Fibroblast of lung (primary cell): Measurements from ENCODE around the gene CCDC74A.

Experiments
- EZH2 ChIP-seq: IDR thresholded peaks from 2 replicates; pipeline ENCODE4 v1.5.1; 2012; ENCODE audit warnings: low read length, control low read depth, mild to moderate bottlenecking; ENCODE audit errors: missing control alignments
- TF ChIP-seq, protein P1 (sequence below), 2 donors: IDR thresholded peaks in 1 of 2; conservative IDR thresholded peaks in 1 of 2; 1 replicate in 1 of 2; 2 replicates in 1 of 2; pipeline ENCODE4 v1.5.1; 2011 to 2012; ENCODE audit warnings: low read length in 2 of 2, control low read depth in 1 of 2, inconsistent platforms in 1 of 2, low read depth in 1 of 2, mild to moderate bottlenecking in 1 of 2

DNA sequence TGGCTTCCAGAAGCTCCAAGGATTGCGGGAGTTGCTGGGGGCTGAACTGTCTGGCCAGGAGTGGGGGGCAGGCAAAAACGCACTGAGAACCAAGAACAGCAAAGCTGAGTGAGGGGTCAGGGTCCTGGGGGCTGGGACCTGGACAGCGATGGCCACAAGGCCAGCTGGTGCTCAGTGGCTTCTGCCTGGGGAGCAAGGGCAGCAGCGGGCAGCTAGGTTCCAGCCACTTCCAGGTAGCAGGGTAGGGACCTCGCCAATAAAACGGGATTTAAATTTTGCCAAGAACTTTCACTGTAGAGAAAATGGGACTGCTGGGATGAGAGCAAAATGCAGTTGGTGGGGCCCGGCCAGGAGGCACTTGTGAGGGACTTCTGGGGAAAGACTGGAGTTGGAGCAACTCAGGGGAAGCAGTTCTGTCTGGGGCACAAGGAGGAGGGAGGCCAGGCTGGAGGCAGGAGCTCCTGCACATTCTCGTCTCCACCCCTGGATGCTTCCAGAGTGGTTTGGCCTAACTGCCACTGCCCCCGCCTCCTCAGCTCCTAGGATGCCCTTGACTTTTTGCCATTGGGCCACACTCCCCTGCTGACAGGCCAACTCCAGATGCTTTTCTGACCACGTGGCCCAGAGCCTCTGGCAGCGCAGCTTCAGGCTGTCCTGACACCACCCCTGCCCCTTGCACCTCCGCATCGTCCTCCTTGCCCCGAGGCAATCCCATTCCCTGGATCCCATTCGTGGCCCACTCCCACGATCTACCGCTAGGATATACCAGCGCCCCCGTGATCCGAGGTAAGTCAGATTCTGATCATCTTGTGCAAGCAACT lies 5.5 kb upstream of the CCDC74A start:
- TF ChIP-seq, protein P1, sequence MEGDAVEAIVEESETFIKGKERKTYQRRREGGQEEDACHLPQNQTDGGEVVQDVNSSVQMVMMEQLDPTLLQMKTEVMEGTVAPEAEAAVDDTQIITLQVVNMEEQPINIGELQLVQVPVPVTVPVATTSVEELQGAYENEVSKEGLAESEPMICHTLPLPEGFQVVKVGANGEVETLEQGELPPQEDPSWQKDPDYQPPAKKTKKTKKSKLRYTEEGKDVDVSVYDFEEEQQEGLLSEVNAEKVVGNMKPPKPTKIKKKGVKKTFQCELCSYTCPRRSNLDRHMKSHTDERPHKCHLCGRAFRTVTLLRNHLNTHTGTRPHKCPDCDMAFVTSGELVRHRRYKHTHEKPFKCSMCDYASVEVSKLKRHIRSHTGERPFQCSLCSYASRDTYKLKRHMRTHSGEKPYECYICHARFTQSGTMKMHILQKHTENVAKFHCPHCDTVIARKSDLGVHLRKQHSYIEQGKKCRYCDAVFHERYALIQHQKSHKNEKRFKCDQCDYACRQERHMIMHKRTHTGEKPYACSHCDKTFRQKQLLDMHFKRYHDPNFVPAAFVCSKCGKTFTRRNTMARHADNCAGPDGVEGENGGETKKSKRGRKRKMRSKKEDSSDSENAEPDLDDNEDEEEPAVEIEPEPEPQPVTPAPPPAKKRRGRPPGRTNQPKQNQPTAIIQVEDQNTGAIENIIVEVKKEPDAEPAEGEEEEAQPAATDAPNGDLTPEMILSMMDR (conservative IDR thresholded peaks at IDR 0.05 in 1 of 2, IDR thresholded peaks at IDR 0.05 in 1 of 2; ENCODE audit: low read depth in 1 of 2, low read length in 2 of 2), result no peak
- no peak for TF ChIP-seq EZH2
